K562 (cell line): ENCODE data around the gene LIPE. TPM values are rescaled to one million over a fixed set of nuclear protein-coding genes. Genes with fewer than 3 reads are reported as not detected.

Experiments used
- ATF3 ChIP-seq, 2 experiments: fragments of 450-650 bp in 1 of 2; sonication (generic) in 1 of 2; formaldehyde crosslinking in 1 of 2; IDR thresholded peaks in 1 of 2; conservative IDR thresholded peaks in 1 of 2; 2 replicates each; pipeline versions ENCODE4 v1.6.1 to v1.8.1; 2016 to 2023; ENCODE audit warnings: mild to moderate bottlenecking in 2 of 2, moderate library complexity in 2 of 2, inconsistent platforms in 1 of 2, missing genetic modification reagents in 1 of 2
- BCOR ChIP-seq: fragments of 450-650 bp; IDR thresholded peaks from 2 replicates; pipeline ENCODE4 v1.6.1; 2016
- CEBPG ChIP-seq, 3 experiments: fragments of 200-800 bp in 1 of 3; sonication (Bioruptor generic) in 1 of 3; sonication (generic) in 1 of 3; formaldehyde crosslinking in 1 of 3; IDR thresholded peaks in 2 of 3; conservative IDR thresholded peaks in 1 of 3; 2 replicates each; pipeline versions ENCODE4 v1.6.1 to v1.8.0; 2016 to 2022; ENCODE audit warnings: missing compliant biosample characterization in 2 of 3, missing genetic modification characterization in 2 of 3, mild to moderate bottlenecking in 1 of 3, missing genetic modification reagents in 1 of 3
- CREM ChIP-seq: IDR thresholded peaks from 2 replicates; pipeline ENCODE4 v1.6.1; 2014; ENCODE audit warnings: antibody characterized with exemption, low read depth
- CXXC5 ChIP-seq: fragments of 250-450 bp; sonication (Bioruptor Pico); IDR thresholded peaks from 2 replicates; pipeline ENCODE4 v1.8.0; 2022; ENCODE audit warnings: inconsistent platforms, mild to moderate bottlenecking, moderate library complexity
- DMBX1 ChIP-seq: fragments of 250-450 bp; sonication (Bioruptor Pico); IDR thresholded peaks from 2 replicates; pipeline ENCODE4 v1.8.0; 2022; ENCODE audit warnings: inconsistent platforms, mild to moderate bottlenecking, moderate library complexity, borderline replicate concordance
- GTF2F1 ChIP-seq: IDR thresholded peaks from 2 replicates; pipeline ENCODE4 v1.6.1; 2011; ENCODE audit warnings: low read depth, low read length, improper control_type of control experiment
- ILF3 ChIP-seq: fragments of 450-650 bp; IDR thresholded peaks from 2 replicates; pipeline ENCODE4 v1.6.1; 2018; ENCODE audit warnings: antibody characterized with exemption, mild to moderate bottlenecking, moderate library complexity, borderline replicate concordance
- IRF2 ChIP-seq: sonication (generic); formaldehyde crosslinking; IDR thresholded peaks from 2 replicates; pipeline ENCODE4 v1.8.1; 2022; ENCODE audit warnings: mild to moderate bottlenecking, missing genetic modification reagents
- KLF10 ChIP-seq: fragments of 250-450 bp; sonication (Bioruptor Pico); IDR thresholded peaks from 2 replicates; pipeline ENCODE4 v1.6.1; 2021; ENCODE audit warnings: matching md5 sums
- MCM7 ChIP-seq, 2 experiments: fragments of 450-650 bp; IDR thresholded peaks; 2 replicates each; pipeline ENCODE4 v1.6.1; 2016 to 2018
- NFE2L1 ChIP-seq: fragments of 450-650 bp; IDR thresholded peaks from 2 replicates; pipeline ENCODE4 v1.6.1; 2016; ENCODE audit warnings: missing genetic modification characterization, low read depth, mild to moderate bottlenecking, missing compliant biosample characterization, moderate library complexity, borderline replicate concordance
- NR0B1 ChIP-seq: fragments of 450-650 bp; IDR thresholded peaks from one replicate; pipeline ENCODE4 v1.6.1; 2018; ENCODE audit warnings: mild to moderate bottlenecking, moderate library complexity; ENCODE audit not compliant: partially characterized antibody
- POLR2A ChIP-seq: fragments of 450-650 bp; conservative IDR thresholded peaks from 2 replicates; pipeline ENCODE4 v1.6.1; 2016
- SIN3B ChIP-seq: fragments of 450-650 bp; IDR thresholded peaks from 2 replicates; pipeline ENCODE4 v1.6.1; 2017; ENCODE audit warnings: low read depth, mild to moderate bottlenecking, moderate library complexity
- SMARCA4 ChIP-seq: fragments of 450-650 bp; IDR thresholded peaks from 2 replicates; pipeline ENCODE4 v1.6.1; 2016
- TFE3 ChIP-seq: fragments of 450-650 bp; formaldehyde crosslinking; IDR thresholded peaks from 2 replicates; pipeline ENCODE4 v1.4.0; 2020; ENCODE audit warnings: mild to moderate bottlenecking, mixed read lengths
- ZNF354B ChIP-seq: fragments of 250-450 bp; sonication (Bioruptor Pico); IDR thresholded peaks from 2 replicates; pipeline ENCODE4 v1.4.0; 2020
- ZNF408 ChIP-seq: fragments of 250-450 bp; sonication (Bioruptor Pico); IDR thresholded peaks from 2 replicates; pipeline ENCODE4 v1.4.0; 2020; ENCODE audit warnings: low read depth, mild to moderate bottlenecking, moderate library complexity
- ZNF655 ChIP-seq: fragments of 250-450 bp; sonication (Bioruptor Pico); IDR thresholded peaks from 2 replicates; pipeline ENCODE4 v1.5.0; 2021
- ZSCAN29 ChIP-seq: fragments of 450-650 bp; IDR thresholded peaks from 2 replicates; pipeline ENCODE4 v1.6.1; 2017
- polyA plus RNA-seq, 8 experiments: library from polyadenylated mRNA; depleted of rRNA in 4 of 8; stranded (reverse) in 5 of 8; unstranded in 3 of 8; fragments of >200 nt; fragmentation: Nextera tagmentation in 2 of 8; fragmentation: Illumina TruSeq in 1 of 8; extraction: Ambion mirVana in 2 of 8; extraction: Trizol in 1 of 8; gene quantifications; 2 replicates each; pipeline versions ENCODE4 v1.2.1 to v1.2.3, GENCODE V29; 2011 to 2014; ENCODE audit warnings: inconsistent platforms in 1 of 8, missing spikeins in 1 of 8
- total RNA-seq, 7 experiments: library from RNA; depleted of rRNA in 6 of 7; stranded (reverse); fragments of >200 nt in 6 of 7; fragmentation: Illumina TruSeq in 2 of 7; extraction: Trizol in 2 of 7; gene quantifications; 2 replicates each; pipeline versions ENCODE4 v1.2.1 to v1.2.3, GENCODE V29; 2011 to 2021; ENCODE audit warnings: low replicate concordance in 1 of 7
- TF ChIP-seq, protein P1 (sequence below): sonication (generic); formaldehyde crosslinking; IDR thresholded peaks from 2 replicates; pipeline ENCODE4 v1.8.0; 2022; ENCODE audit warnings: mild to moderate bottlenecking, missing genetic modification reagents, borderline replicate concordance

The LIPE gene
- total and polyA plus RNA-seq, 9 of the 15 experiments (the other 6 are each of a cell fraction or from before 2014, with no cell fraction given) = 0.22 TPM; not detected in 8

DNA sequence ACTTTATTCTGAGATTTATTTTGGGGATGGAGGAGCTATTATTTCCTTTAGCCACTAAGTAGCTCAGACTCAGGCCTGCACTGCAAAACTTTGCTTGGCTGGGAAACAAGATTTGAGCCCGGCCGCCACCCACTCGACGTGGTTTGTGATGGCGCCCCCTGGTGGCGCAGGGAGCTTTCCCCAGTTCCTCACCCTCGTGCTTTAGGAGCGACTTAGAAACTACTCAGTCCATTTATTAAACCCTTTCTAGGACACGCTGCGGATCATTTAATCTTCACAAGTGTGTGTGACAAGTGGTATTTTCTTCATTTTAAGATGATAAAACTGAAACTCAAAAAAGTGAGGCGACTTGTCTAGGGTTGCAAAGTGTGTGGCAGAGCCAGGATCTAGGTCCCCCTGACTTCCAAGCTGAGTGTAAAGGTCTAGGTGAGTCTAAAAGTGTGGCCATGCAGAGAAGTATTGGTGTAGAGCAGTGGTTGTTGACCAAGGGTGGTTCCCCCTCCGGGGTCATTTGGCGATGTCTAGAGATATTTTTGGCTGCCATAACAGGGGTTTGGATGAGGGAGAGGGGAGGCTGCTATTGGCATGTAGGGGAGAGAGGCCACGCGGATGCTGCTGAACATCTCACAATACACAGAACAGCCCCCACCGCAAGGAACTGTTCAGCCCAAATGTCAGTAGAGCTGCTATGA is 13.3 kb upstream of the LIPE start (continued):
- no peak for TF ChIP-seq ZSCAN29
- TF ChIP-seq ATF3 (IDR thresholded peaks at IDR 0.05) = no peak
- TF ChIP-seq ATF3 (CRISPR knock-in tag; conservative IDR thresholded peaks at IDR 0.05) = no peak
- TF ChIP-seq, protein P1, sequence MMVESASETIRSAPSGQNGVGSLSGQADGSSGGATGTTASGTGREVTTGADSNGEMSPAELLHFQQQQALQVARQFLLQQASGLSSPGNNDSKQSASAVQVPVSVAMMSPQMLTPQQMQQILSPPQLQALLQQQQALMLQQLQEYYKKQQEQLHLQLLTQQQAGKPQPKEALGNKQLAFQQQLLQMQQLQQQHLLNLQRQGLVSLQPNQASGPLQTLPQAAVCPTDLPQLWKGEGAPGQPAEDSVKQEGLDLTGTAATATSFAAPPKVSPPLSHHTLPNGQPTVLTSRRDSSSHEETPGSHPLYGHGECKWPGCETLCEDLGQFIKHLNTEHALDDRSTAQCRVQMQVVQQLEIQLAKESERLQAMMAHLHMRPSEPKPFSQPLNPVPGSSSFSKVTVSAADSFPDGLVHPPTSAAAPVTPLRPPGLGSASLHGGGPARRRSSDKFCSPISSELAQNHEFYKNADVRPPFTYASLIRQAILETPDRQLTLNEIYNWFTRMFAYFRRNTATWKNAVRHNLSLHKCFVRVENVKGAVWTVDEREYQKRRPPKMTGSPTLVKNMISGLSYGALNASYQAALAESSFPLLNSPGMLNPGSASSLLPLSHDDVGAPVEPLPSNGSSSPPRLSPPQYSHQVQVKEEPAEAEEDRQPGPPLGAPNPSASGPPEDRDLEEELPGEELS (CRISPR knock-in tag) = no peak
- TF ChIP-seq ZNF655 = no peak
- TF ChIP-seq ZNF408 (CRISPR knock-in tag) = no peak
- no peak for TF ChIP-seq TFE3 (CRISPR knock-in tag)
- no peak for TF ChIP-seq POLR2A
- no peak for TF ChIP-seq NR0B1
- TF ChIP-seq DMBX1 (CRISPR knock-in tag) = no peak
- no peak for TF ChIP-seq IRF2 (CRISPR knock-in tag)
- no peak for TF ChIP-seq GTF2F1
- TF ChIP-seq MCM7 (IDR thresholded peaks at IDR 0.05) = no peak
- TF ChIP-seq BCOR = no peak
- no peak for TF ChIP-seq SIN3B
- no peak for TF ChIP-seq CEBPG (CRISPR knock-in tag; IDR thresholded peaks at IDR 0.05)
- TF ChIP-seq CEBPG (tag; conservative IDR thresholded peaks at IDR 0.05 in 1 of 2, IDR thresholded peaks at IDR 0.05 in 1 of 2) = no peak
- no peak for TF ChIP-seq KLF10 (CRISPR knock-in tag)
- TF ChIP-seq ILF3 = no peak
- TF ChIP-seq SMARCA4 = 0 out of 2 replicates have a peak, but pooled peaks have one; percentile 25
- TF ChIP-seq CREM = peak; percentile 73
- no peak for TF ChIP-seq NFE2L1 (tag)
- TF ChIP-seq ZNF354B = no peak
- peak; percentile 35; the same call in 1 of the 2 replicates for TF ChIP-seq CXXC5
